BJ (cell line): ENCODE measurements around the gene NUTM2E. TPM values are rescaled to one million over a fixed set of nuclear protein-coding genes. Genes with fewer than 3 reads are reported as not detected.
"Not testable (repeated sequence)": the region's sequence is repeated elsewhere in the genome, so short reads cannot be mapped to it uniquely, and the experiment has no call there.

ENCODE experiments used
- CTCF ChIA-PET: fragments of 350-600 bp; formaldehyde crosslinking; extraction: SDS; loops from one replicate; lab custom pipeline; 2021; ENCODE audit warnings: antibody characterized with exemption, inconsistent platforms; lab: Yijun Ruan, JAX
- POLR2A ChIA-PET: fragments of 300-600 bp; sonication (Branson Sonifier 250); formaldehyde crosslinking; extraction: SDS; loops from one replicate; lab custom pipeline; 2021; ENCODE audit warnings: antibody characterized with exemption; lab: Charles Lee
- DNase-seq: peaks from one replicate; pipeline ENCODE4 v3.0.0-alpha.2; 2011; ENCODE audit warnings: low read depth
- H3K27me3 ChIP-seq: 2 replicates; pipeline ENCODE4 v1.6.0; 2011; ENCODE audit warnings: low read length; ENCODE audit not compliant: control insufficient read depth, insufficient read depth
- H3K36me3 ChIP-seq: 2 replicates; pipeline ENCODE4 v1.5.1; 2011; ENCODE audit warnings: low read length; ENCODE audit not compliant: control insufficient read depth, insufficient read depth
- H3K4me3 ChIP-seq: 2 replicates; pipeline ENCODE4 v1.5.1; 2011; ENCODE audit warnings: low read depth, mild to moderate bottlenecking, control low read depth, low read length
- polyA plus RNA-seq: library from polyadenylated mRNA; depleted of rRNA; stranded (reverse); fragments of >200 nt; gene quantifications from 2 replicates; pipeline ENCODE4 v1.2.3, GENCODE V29; 2011; rRNA removed

The NUTM2E gene
- polyA plus RNA-seq, 1 experiment = 0.22 TPM

DNA sequence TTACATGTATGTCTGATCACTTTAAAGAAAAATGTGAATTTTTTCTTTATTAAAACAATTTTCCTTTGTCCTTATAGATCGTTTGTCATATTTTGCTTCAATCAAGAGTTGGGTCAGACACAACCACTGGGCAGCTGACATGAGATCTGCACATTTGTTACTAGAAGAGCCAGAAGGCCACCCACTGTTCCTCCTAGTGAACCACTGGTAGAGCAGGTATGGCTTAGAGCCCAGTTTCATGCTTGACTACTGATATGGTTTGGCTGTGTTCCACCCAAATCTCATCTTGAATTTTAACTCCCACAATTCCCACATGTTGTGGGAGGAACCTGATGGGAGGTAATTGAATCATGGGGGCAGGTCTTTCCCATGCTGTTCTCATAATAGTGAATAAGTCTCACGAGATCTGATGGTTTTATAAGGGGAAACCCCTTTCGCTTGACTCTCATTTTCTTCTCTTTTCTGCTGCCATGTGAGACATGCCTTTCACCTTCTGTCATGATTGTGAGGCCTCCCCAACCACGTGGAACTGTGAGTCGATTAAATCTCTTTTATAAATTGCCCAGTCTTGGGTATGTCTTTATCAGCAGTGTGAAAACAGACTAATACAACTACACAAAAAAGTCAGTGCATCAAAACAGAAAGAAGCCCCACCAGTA lies 43.0 kb downstream of the NUTM2E start:
- POLR2A ChIA-PET, CTCF ChIA-PET, H3K36me3 ChIP-seq, H3K27me3 ChIP-seq, DNase-seq, H3K4me3 ChIP-seq: not testable (repeated sequence)

DNA sequence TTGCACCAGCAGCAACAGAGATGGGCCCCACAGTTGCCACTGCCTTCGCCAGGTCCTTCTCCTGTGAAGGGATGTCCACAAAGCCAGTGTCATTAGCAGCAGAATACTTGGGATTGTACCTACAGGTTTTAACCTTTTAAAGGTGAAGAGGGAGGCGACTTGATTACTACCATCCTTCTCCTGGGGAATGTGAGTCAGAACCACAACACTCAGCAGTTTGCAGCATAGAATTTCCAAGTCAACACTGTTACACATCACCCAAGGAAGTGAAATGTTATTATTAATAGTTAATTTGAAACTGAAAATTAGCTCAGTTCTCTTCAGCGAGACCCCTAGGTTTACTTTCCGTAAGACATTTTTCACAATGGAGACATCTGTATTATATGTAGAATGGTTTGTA lies 45.2 kb downstream of the NUTM2E start:
- CTCF ChIA-PET, H3K36me3 ChIP-seq, POLR2A ChIA-PET, H3K4me3 ChIP-seq, DNase-seq, H3K27me3 ChIP-seq: not testable (repeated sequence)

Other genes with a start within 250 kb of the NUTM2E start
- gene SFTPA1, start 215.8 kb upstream of the NUTM2E start, polyA plus RNA-seq = not detected in 2 replicates
- gene NUTM2B, start 123.5 kb upstream of the NUTM2E start, polyA plus RNA-seq = 0.43 and 0.44 TPM in 2 replicates
- not detected in 2 replicates for gene SFTPD, start 122.4 kb downstream of the NUTM2E start, polyA plus RNA-seq